Stimulated activated CD4-positive, alpha-beta T cell treated with anti-CD3 and anti-CD28 coated beads, Interleukin-15, amount 100 ng/mL, for 48 hours (primary cell): Measurements from ENCODE around the gene LZTFL1.
"Not testable (repeated sequence)": the region's sequence is repeated elsewhere in the genome, so short reads cannot be mapped to it uniquely, and the experiment has no call there.

Source experiments
- DNase-seq, 2 donors: peaks; one replicate each; pipeline ENCODE4 v3.0.0-alpha.2; 2020; ENCODE audit warnings: low read depth in 2 of 2

The LZTFL1 gene

GRCh38 chr3:45865563-45865962 is 23.6 kb upstream of the LZTFL1 start:
- no peak for DNase-seq

GRCh38 chr3:45864760-45865519 is 23.0 kb upstream of the LZTFL1 start:
- no peak for DNase-seq

GRCh38 chr3:45861043-45861719 is 19.3 kb upstream of the LZTFL1 start:
- no peak for DNase-seq

GRCh38 chr3:45860481-45860880 is 18.6 kb upstream of the LZTFL1 start:
- DNase-seq: no peak

DNA sequence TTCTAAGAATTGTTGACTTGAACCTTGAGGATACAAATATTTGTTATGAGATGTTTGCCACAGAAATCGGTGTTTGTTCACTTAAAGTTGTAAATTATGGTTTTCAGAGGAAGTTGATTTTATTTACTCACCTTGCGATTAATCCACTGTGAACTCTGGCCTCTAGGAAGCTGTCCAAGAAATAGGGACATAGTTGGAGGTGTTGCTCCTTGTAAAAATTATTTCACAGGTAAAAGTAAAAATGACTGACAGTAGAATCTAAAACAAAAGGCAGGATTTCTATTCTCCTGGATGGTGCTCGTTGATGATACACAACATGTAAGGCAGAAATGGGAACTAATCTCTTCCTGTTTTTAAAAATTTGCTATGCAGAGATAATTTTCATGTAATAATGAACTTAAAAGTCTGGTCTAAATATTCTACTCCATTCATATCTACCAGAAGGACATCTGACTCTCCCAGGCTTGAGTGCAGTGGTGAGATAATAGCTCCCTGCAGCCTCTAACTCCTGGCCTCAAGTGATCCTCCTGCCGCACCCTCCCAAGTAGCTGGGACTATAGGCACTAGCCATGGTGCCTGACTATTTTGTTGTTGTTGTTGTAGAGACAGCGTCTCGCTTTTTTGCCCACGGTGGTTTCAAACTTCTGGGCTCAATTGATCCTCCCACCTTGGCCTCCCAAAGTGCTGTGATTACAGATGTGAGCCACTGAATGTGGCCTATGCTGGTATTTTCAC is 17.1 kb upstream of the LZTFL1 start:
- no peak for DNase-seq

GRCh38 chr3:45857024-45857423 is 15.1 kb upstream of the LZTFL1 start:
- not testable (repeated sequence) for DNase-seq

GRCh38 chr3:45856323-45856722 is 14.4 kb upstream of the LZTFL1 start:
- DNase-seq: not testable (repeated sequence)

- no peak for DNase-seq
These were observed 10.9 kb upstream of the LZTFL1 start for GRCh38 chr3:45852828-45853227.

DNA sequence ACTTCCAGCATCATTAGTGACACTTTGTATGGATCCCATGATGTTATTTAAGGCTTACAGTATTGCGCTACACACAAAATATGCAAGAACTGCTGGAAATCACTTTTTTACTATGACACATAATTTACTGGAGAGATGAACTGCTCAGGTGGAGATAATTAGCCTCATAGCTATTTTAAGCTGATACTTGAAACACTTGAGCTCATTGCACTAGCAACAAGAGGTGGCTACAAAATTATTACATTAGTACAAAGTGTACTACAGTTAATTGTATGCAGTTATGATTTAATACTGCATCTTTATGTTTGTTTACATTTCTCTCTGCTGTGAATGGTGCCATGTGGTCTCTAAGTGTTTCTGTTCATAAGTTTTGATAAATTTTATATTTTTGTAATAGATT is 6.5 kb upstream of the LZTFL1 start:
- no peak for DNase-seq

DNA sequence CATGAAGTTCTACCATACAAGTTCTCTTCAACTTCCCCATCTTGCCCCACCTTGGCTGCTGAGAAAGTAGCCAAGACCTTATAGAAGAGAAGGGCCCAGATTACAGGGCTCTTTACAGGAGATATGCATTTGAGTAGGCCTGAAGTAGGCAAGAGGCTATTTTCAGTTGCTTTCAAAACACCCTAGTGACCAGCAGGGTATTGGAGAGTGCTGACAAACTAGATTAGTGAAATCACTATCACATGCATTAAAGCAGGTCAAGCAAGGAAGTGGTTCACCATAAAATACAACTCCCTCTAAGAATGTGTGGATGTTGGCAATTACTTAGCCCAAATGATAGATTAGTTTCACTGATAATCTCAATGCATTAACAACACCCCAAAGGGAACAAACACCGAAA is 2.7 kb upstream of the LZTFL1 start:
- DNase-seq: no peak

GRCh38 chr3:45842851-45843625 is 1.1 kb upstream of the LZTFL1 start:
- no peak for DNase-seq

DNA sequence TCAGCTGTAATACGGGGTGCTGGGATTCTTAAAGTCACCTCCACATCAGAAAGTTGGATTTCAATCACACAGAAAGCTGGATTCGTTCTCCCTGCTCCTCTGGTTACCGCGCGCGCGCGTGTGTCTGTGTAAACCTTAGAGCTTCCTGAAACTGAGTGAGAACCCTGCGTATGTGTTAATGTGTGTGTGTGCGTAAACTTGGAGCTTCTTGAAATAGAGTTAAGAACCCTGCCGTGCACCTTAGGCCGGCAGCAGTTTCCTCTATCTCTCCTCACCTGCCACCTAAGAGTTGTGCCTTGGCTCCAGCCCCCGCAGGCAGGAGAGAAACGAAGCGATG is 531 bp downstream of the LZTFL1 start:
- no peak for DNase-seq

DNA sequence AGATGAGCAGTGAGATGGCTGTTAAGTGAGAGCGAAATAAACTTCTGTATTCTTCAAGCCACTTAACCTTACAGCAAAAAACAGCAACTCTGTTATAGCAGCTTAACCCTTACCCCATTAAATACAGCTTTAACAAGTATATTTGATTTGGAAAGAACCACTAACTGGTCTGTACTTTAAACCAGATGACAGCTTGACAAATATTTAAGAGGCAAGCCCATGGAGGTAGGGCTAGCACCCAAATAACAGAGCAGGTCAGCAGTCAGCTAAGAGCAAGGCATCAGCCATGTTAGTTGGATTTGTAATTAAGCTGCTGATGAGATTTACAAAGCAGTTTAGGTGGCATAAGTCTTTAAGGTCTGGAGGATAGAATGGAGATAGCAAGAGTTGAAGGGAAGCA is 3.5 kb downstream of the LZTFL1 start:
- DNase-seq: no peak

DNA sequence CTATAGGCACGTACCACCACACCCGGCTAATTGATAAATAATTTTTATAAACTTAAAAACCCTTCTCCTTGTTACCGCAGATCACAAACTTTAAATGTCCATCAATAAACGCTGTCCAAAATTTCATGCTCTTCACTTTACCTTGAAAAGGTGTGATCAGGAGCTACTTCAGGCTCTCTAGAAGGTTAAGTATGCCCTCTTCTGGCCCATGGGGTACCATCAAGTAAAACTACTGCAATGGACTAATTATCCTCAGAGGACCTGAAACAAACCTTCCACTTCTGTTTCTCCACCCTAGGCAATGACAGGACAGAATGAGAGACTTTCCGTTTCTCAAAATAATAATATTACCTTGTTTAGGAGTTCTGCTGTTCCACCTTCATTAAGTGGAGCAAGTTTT is 9.2 kb downstream of the LZTFL1 start:
- DNase-seq: no peak

DNA sequence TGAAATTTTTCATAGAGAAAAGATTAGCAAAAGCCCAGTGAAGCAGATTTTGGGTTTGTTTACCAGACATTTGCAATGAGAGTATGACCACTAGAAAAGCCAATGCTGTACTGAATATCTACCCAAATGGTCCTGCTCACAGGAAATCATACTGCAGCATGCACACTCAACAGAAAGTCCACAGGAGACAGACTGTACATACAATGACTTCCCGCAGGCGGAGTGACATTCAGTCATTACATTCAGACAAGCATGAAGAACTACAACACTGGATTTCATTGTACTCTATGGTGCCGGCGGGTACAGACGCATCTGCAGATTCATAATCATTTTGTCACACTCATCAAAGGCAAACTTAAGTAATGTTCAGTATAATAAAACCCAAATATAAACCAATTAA is 11.8 kb downstream of the LZTFL1 start:
- no peak for DNase-seq

DNA sequence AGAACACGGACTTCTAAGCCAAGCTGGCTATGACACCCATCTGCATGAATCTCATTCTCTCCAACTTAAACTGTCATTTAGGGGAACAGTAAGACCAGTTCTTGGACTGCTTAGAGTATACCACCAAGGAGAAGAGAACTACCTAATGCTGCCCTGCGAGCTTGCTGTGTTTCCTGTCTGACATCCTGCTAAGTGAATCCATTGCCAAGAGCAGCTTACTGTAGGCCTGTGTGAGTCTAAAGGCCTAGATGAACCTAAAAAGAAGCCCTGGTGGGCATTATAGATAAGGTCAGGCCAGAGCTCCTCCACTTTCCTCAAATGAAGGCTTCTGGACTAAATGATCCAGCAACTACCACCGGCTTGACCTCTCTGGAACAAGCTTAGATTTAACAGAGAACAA is 15.0 kb downstream of the LZTFL1 start:
- DNase-seq: no peak

DNA sequence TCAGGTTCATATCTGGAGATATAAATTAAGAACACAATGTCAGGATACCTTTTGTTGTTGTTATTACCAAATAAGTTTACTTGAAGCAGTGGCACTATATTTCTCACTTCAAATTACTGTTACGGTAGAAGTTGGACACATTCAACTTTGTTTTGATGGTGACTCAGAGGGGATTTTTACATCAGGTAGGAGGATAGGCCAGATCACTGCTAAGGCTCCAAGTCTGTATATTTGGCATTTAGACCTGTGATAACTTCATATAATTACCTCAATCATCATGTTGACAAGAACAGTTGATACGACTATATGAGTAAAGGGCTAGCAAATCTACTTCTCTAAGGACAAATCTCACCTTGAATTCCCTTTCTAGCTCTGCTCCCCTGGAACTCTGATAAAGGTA is 15.6 kb downstream of the LZTFL1 start:
- no peak for DNase-seq

- no peak for DNase-seq
These were observed 20.8 kb downstream of the LZTFL1 start for GRCh38 chr3:45821127-45821526.

DNA sequence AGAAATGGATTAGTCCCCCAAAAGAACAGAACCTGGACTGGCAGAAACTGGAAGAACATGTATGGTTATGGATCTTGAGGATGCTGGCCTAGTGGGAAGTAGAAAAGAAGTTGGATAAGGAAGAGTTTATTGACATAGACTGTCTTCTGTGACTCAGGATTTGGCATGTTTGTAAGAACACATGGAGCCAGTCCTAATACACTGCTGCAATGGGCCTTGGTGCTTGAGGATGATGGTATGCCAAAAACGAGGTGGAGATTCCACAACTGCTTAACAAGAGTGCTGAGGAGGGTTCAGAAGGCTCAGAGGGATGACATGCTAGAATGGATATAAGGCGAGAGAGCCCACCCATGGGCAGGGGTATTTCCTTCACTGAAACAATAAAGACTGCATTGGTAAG is 22.4 kb downstream of the LZTFL1 start:
- no peak for DNase-seq

DNA sequence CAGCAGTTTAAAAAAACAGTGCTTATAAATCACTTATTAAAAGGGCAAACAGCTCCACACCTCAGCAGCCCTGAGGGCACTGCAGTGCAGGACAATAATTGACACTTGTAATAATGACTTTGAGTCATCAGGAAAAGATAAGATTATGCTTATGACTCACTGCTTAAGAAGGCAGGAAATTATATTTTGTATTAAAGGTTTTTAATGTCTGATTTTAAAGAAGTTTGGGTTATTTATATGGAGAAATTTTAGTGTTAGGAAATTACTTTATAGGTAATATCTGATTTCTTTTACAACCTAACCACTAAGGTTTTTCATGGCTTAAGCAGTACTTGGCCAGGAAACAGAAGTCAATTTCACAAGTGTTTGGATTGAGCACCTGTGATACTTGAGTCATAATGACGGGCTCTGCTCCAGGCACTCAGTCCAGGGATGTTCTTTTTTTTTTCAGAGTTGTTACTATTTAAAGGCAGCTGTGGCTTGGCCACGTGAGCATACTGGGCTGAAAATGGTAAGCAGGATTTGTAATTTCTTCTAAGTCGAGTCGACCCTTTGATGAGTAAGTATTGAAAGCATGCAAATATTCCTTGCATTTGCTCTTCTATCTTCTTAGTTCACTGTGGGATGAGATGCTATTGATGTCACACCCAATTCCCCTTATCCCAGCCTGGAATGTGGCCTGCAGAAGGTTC is 23.9 kb downstream of the LZTFL1 start:
- no peak for DNase-seq

DNA sequence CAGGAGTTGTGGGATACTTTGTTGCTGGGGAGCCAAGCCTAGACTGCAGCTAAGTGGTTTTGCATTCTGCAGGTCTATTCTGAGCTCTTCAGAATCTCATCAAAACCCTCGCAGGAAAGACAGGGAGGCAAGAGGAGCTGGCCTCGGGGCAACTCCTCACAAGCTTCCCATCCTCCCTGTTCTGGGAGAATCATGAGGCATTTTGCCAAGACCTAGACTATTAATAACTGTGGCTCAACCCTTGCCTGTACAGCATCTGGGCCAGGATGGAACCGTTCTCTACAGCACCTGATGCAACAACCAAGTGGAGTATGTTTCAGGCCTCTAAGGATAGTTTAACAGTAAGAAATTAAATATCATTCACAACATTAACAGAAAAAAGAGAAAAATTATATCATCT is 25.4 kb downstream of the LZTFL1 start:
- no peak for DNase-seq

- no peak for DNase-seq
These were observed 27.6 kb downstream of the LZTFL1 start for GRCh38 chr3:45814322-45814721.
